HG03354 (cell line): Measurements from ENCODE around the gene EXD3.

Experiments used
- ATAC-seq: cut with Tn5 transposase; IDR thresholded peaks from one replicate; pipeline ENCODE4 v1.9.1; 2021; ENCODE audit warnings: mild to moderate bottlenecking; ENCODE audit not compliant: unreplicated experiment, poor library complexity, severe bottlenecking

The EXD3 gene

GRCh38 chr9:137449931-137450538, 27.1 kb upstream of the EXD3 start:
- no peak for ATAC-seq

- ATAC-seq, result no peak
These were observed 26.3 kb upstream of the EXD3 start for GRCh38 chr9:137449081-137449844.

- no peak for ATAC-seq
These were observed 25.6 kb upstream of the EXD3 start for GRCh38 chr9:137448602-137448962.

- no peak for ATAC-seq
These were observed 25.0 kb upstream of the EXD3 start for GRCh38 chr9:137447722-137448601.

- ATAC-seq, result no peak
These were observed 24.0 kb upstream of the EXD3 start for GRCh38 chr9:137446851-137447471.

GRCh38 chr9:137445930-137446431, 23.0 kb upstream of the EXD3 start:
- no peak for ATAC-seq

GRCh38 chr9:137445275-137445807, 22.4 kb upstream of the EXD3 start:
- peak; percentile 76 for ATAC-seq

- ATAC-seq, result no peak
These were observed 21.3 kb upstream of the EXD3 start for GRCh38 chr9:137444106-137444790.

- ATAC-seq, result no peak
These were observed 19.0 kb upstream of the EXD3 start for GRCh38 chr9:137441935-137442321.

- no peak for ATAC-seq
These were observed 18.4 kb upstream of the EXD3 start, which contains the start of gene ENTPD8 for GRCh38 chr9:137441289-137441934. Gene ENTPD8, minus strand, starts transcription at chr9:137441357. Its CDS starts 3,072 bp downstream, at chr9:137438285.

GRCh38 chr9:137439158-137439714, 16.3 kb upstream of the EXD3 start:
- no peak for ATAC-seq

- no peak for ATAC-seq
These were observed 15.7 kb upstream of the EXD3 start for GRCh38 chr9:137438591-137439157.

- ATAC-seq, result no peak
These were observed 15.0 kb upstream of the EXD3 start for GRCh38 chr9:137437691-137438590.

GRCh38 chr9:137436761-137437600, 14.0 kb upstream of the EXD3 start:
- no peak for ATAC-seq

GRCh38 chr9:137435980-137436760, 13.2 kb upstream of the EXD3 start:
- no peak for ATAC-seq
